Measurements from ENCODE around the gene CTNND2.

DNA sequence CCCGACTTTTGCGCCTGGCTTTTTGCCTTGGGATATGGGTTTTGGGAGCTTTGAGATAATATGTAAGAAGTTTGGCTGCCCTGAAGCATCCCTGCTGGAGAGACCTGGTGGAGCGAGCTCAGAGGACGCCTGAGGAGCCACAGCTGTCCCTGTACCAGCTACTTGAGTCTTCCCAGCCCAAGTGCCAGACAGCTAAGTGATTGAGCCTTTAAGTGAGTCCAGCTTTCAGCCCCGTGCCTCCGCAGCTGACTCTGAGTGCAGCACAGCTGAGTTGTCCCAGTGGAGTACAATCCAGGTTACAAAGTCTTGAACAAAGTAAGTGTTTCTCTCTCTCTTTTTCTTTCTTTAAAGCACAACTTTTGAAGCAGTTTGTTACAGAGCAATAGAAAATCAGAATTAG is 939.4 kb downstream of the CTNND2 start:
- TF ChIP-seq, protein P1, sequence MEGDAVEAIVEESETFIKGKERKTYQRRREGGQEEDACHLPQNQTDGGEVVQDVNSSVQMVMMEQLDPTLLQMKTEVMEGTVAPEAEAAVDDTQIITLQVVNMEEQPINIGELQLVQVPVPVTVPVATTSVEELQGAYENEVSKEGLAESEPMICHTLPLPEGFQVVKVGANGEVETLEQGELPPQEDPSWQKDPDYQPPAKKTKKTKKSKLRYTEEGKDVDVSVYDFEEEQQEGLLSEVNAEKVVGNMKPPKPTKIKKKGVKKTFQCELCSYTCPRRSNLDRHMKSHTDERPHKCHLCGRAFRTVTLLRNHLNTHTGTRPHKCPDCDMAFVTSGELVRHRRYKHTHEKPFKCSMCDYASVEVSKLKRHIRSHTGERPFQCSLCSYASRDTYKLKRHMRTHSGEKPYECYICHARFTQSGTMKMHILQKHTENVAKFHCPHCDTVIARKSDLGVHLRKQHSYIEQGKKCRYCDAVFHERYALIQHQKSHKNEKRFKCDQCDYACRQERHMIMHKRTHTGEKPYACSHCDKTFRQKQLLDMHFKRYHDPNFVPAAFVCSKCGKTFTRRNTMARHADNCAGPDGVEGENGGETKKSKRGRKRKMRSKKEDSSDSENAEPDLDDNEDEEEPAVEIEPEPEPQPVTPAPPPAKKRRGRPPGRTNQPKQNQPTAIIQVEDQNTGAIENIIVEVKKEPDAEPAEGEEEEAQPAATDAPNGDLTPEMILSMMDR (IDR thresholded peaks at IDR 0.05; ENCODE audit: borderline replicate concordance, extremely low read depth, low read length, poor library complexity, severe bottlenecking): no peak
- TF ChIP-seq EZH2 (IDR thresholded peaks at IDR 0.05; ENCODE audit: borderline replicate concordance, low read depth, low read length, severe bottlenecking): no peak

Data from DND-41 (cell line).